HepG2 (cell line): ENCODE results near the gene RHBDD1. TPM values are rescaled to one million over a fixed set of nuclear protein-coding genes. Genes with fewer than 3 reads are reported as not detected.

Experiments used
- CREBL2 ChIP-seq: sonication (generic); formaldehyde crosslinking; IDR thresholded peaks from 2 replicates; pipeline ENCODE4 v1.8.1; 2023; ENCODE audit warnings: missing genetic modification reagents, mild to moderate bottlenecking, borderline replicate concordance
- HMGA1 ChIP-seq: sonication (generic); formaldehyde crosslinking; conservative IDR thresholded peaks from 2 replicates; pipeline ENCODE4 v1.4.0; 2020; ENCODE audit warnings: missing genetic modification reagents
- KAT8 ChIP-seq: IDR thresholded peaks from 2 replicates; pipeline ENCODE4 v1.6.1; 2016; ENCODE audit warnings: missing genetic modification reagents, missing compliant biosample characterization
- MEIS1 ChIP-seq: sonication (generic); formaldehyde crosslinking; IDR thresholded peaks from 2 replicates; pipeline ENCODE4 v1.9.0; 2021; ENCODE audit warnings: mild to moderate bottlenecking, missing genetic modification reagents, moderate library complexity, borderline replicate concordance
- NFKB2 ChIP-seq: sonication (generic); formaldehyde crosslinking; IDR thresholded peaks from 2 replicates; pipeline ENCODE4 v1.4.0; 2020; ENCODE audit warnings: missing genetic modification reagents, borderline replicate concordance
- PHF20 ChIP-seq: sonication (generic); formaldehyde crosslinking; IDR thresholded peaks from 2 replicates; pipeline ENCODE4 v1.5.0; 2020; ENCODE audit warnings: mild to moderate bottlenecking, missing genetic modification reagents
- PREB ChIP-seq: sonication (generic); formaldehyde crosslinking; IDR thresholded peaks from 2 replicates; pipeline ENCODE4 v1.4.0; 2020; ENCODE audit warnings: missing genetic modification reagents
- RORA ChIP-seq: sonication (generic); formaldehyde crosslinking; IDR thresholded peaks from 2 replicates; pipeline ENCODE4 v1.5.0; 2020; ENCODE audit warnings: mild to moderate bottlenecking, missing genetic modification reagents, moderate library complexity
- ZNF160 ChIP-seq: sonication (generic); formaldehyde crosslinking; IDR thresholded peaks from 2 replicates; pipeline ENCODE4 v1.8.0; 2022; ENCODE audit warnings: mild to moderate bottlenecking, inconsistent platforms, missing genetic modification reagents
- ZNF292 ChIP-seq: sonication (generic); formaldehyde crosslinking; IDR thresholded peaks from 2 replicates; pipeline ENCODE4 v1.8.1; 2022; ENCODE audit warnings: mild to moderate bottlenecking, low read depth, missing genetic modification reagents, borderline replicate concordance
- ZNF891 ChIP-seq: sonication (generic); formaldehyde crosslinking; IDR thresholded peaks from 2 replicates; pipeline ENCODE4 v1.5.0; 2020; ENCODE audit warnings: mild to moderate bottlenecking, missing genetic modification reagents
- polyA plus RNA-seq, 8 experiments: library from polyadenylated mRNA; depleted of rRNA in 3 of 8; stranded (reverse) in 7 of 8; unstranded in 1 of 8; fragments of >200 nt; fragmentation: Illumina TruSeq in 4 of 8; extraction: Trizol in 4 of 8; gene quantifications; 2 replicates each; pipeline versions ENCODE4 v1.2.1 to v1.2.3, GENCODE V29; 2011 to 2016; ENCODE audit warnings: low read depth in 4 of 8, missing spikeins in 1 of 8, mixed read lengths in 1 of 8; ENCODE audit not compliant: insufficient read depth in 1 of 8
- total RNA-seq, 5 experiments: library from RNA; depleted of rRNA; stranded (reverse); fragments of >200 nt; fragmentation: Illumina TruSeq; extraction: Trizol; gene quantifications; 2 replicates each; pipeline ENCODE4 v1.2.3, GENCODE V29; 2016; ENCODE audit warnings: low read depth in 1 of 5
- TF ChIP-seq, protein P1 (sequence below): sonication (generic); formaldehyde crosslinking; IDR thresholded peaks from 2 replicates; pipeline ENCODE4 v1.5.0; 2020; ENCODE audit warnings: mild to moderate bottlenecking, missing genetic modification reagents, borderline replicate concordance

Gene RHBDD1
- total and polyA plus RNA-seq, 2 of the 13 experiments (the other 11 are each of a cell fraction or from before 2014, with no cell fraction given): 8.2 to 9.5 TPM

DNA sequence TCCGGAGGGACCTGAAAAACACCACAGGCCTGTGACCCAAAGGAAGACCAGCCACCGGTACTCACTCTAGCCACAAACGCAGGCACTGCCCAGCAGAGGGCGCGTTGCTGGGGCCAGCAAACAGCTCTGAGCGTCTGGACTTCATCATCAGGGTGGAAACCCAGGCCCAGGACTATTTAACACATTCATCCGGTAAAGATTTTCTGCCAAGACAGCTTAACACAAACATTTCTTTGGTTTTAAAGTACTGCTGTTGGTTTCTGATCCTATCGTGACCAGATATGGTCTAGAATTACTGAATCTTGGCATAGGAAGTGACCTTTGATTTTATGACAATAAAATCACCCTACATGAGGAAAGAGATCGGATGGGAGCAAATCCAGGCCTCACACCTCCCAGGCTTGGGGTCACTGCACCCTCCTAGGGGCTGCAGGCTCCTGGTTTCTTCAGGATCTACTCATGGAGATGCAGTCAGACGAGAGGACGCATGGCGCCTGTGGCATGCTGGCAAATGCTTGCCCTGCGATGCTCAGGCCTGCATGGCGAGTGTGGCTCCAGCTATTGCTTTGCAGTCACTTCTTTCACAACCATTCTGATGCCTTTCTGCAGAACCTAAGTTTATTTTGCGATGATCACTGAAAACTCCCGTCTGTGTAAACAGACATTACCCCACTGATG, 197.8 kb downstream of the RHBDD1 start (continued):
- TF ChIP-seq, protein P1, sequence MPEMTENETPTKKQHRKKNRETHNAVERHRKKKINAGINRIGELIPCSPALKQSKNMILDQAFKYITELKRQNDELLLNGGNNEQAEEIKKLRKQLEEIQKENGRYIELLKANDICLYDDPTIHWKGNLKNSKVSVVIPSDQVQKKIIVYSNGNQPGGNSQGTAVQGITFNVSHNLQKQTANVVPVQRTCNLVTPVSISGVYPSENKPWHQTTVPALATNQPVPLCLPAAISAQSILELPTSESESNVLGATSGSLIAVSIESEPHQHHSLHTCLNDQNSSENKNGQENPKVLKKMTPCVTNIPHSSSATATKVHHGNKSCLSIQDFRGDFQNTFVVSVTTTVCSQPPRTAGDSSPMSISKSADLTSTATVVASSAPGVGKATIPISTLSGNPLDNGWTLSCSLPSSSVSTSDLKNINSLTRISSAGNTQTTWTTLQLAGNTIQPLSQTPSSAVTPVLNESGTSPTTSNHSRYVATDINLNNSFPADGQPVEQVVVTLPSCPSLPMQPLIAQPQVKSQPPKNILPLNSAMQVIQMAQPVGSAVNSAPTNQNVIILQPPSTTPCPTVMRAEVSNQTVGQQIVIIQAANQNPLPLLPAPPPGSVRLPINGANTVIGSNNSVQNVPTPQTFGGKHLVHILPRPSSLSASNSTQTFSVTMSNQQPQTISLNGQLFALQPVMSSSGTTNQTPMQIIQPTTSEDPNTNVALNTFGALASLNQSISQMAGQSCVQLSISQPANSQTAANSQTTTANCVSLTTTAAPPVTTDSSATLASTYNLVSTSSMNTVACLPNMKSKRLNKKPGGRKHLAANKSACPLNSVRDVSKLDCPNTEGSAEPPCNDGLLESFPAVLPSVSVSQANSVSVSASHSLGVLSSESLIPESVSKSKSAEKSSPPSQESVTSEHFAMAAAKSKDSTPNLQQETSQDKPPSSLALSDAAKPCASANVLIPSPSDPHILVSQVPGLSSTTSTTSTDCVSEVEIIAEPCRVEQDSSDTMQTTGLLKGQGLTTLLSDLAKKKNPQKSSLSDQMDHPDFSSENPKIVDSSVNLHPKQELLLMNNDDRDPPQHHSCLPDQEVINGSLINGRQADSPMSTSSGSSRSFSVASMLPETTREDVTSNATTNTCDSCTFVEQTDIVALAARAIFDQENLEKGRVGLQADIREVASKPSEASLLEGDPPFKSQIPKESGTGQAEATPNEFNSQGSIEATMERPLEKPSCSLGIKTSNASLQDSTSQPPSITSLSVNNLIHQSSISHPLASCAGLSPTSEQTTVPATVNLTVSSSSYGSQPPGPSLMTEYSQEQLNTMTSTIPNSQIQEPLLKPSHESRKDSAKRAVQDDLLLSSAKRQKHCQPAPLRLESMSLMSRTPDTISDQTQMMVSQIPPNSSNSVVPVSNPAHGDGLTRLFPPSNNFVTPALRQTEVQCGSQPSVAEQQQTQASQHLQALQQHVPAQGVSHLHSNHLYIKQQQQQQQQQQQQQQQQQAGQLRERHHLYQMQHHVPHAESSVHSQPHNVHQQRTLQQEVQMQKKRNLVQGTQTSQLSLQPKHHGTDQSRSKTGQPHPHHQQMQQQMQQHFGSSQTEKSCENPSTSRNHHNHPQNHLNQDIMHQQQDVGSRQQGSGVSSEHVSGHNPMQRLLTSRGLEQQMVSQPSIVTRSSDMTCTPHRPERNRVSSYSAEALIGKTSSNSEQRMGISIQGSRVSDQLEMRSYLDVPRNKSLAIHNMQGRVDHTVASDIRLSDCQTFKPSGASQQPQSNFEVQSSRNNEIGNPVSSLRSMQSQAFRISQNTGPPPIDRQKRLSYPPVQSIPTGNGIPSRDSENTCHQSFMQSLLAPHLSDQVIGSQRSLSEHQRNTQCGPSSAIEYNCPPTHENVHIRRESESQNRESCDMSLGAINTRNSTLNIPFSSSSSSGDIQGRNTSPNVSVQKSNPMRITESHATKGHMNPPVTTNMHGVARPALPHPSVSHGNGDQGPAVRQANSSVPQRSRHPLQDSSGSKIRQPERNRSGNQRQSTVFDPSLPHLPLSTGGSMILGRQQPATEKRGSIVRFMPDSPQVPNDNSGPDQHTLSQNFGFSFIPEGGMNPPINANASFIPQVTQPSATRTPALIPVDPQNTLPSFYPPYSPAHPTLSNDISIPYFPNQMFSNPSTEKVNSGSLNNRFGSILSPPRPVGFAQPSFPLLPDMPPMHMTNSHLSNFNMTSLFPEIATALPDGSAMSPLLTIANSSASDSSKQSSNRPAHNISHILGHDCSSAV (CRISPR knock-in tag): no peak
- TF ChIP-seq RORA (CRISPR knock-in tag) (no peak), HMGA1 (CRISPR knock-in tag) (no peak), ZNF292 (CRISPR knock-in tag) (no peak), NFKB2 (CRISPR knock-in tag) (0 out of 2 replicates have a peak, but pooled peaks have one; percentile 40), KAT8 (CRISPR knock-in tag) (no peak), ZNF160 (CRISPR knock-in tag) (no peak), CREBL2 (CRISPR knock-in tag) (no peak), PHF20 (CRISPR knock-in tag) (no peak), ZNF891 (peak; percentile 55; the same call in 1 of the 2 replicates), PREB (no peak), MEIS1 (CRISPR knock-in tag) (no peak)
